ENCODE results near the gene TMEM89. TPM values are rescaled to one million over a fixed set of nuclear protein-coding genes. Genes with fewer than 3 reads are reported as not detected.

Gene TMEM89
- total RNA-seq, 2 donors from 2014 or later, result 1.0 to 1.1 TPM

- no peaks in the 10 kb centered on the region for H3K9me3 Mint-ChIP-seq
- no peak overlapping the region for H3K27ac Mint-ChIP-seq
- ATAC-seq (replicated peaks), result no peak
- no peak overlapping the region for H3K4me3 Mint-ChIP-seq
- H3K36me3 Mint-ChIP-seq (ENCODE audit: low read depth), result no peaks in the 10 kb centered on the region
- no peaks in the 10 kb centered on the region for H3K27me3 Mint-ChIP-seq
- H3K4me1 Mint-ChIP-seq, result no peaks in the 10 kb centered on the region
Measured at GRCh38 chr3:48572517-48572916, 49.1 kb downstream of the TMEM89 start.

DNA sequence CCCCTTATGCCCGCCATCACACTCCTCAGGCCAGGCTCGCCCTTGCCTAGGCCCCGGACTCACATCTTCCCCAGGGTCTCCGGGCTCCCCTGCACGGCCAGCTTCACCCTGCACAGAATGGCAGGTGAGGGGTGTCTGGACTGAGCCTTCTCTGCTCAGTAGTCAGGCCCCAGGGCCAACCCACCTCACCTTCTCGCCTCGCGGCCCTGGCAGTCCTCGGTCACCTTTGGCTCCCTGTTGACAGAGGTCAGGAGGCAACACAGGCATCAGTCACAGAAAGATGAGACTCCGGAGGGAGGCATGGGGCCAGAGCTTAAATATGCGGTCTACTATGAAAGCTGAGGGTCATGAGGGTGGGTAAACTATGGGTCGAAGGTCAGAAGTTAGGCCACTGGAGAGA lies 49.6 kb downstream of the TMEM89 start:
- H3K36me3 Mint-ChIP-seq (ENCODE audit: low read depth), result no peaks in the 10 kb centered on the region
- no peak for ATAC-seq (replicated peaks)
- no peaks in the 10 kb centered on the region for H3K9me3 Mint-ChIP-seq
- no peak overlapping the region for H3K27ac Mint-ChIP-seq
- H3K4me1 Mint-ChIP-seq, result no peaks in the 10 kb centered on the region
- H3K4me3 Mint-ChIP-seq, result no peak overlapping the region
- no peaks in the 10 kb centered on the region for H3K27me3 Mint-ChIP-seq

Other genes with a start within 250 kb of the TMEM89 start
- gene FBXW12, start 249.6 kb downstream of the TMEM89 start, total RNA-seq, result not detected
- gene PLXNB1, start 191.7 kb downstream of the TMEM89 start, total RNA-seq, result 1 to 10 TPM; 3.5 to 3.8 TPM
- gene CCDC51, start 181.7 kb downstream of the TMEM89 start, total RNA-seq, result 10 to 100 TPM; 15.5 to 28.4 TPM
- 100 to 1,000 TPM; 181 to 328 TPM for gene TMA7, start 181.5 kb downstream of the TMEM89 start, total RNA-seq
- gene ATRIP, start 175.0 kb downstream of the TMEM89 start, total RNA-seq, result 10 to 100 TPM; 10.5 to 14.9 TPM
- gene SHISA5, start 117.6 kb downstream of the TMEM89 start, total RNA-seq, result 100 to 1,000 TPM; 112 to 113 TPM
- 100 to 1,000 TPM in 1 of 2 donors, 10 to 100 TPM in 1; 52.5 to 277 TPM for gene PFKFB4, start 65.0 kb downstream of the TMEM89 start, total RNA-seq
- gene UCN2, start 58.0 kb downstream of the TMEM89 start, total RNA-seq, result under 1 TPM in 1 of 2 donors, not detected in 1; 0.34 TPM
- gene COL7A1, start 26.4 kb downstream of the TMEM89 start, total RNA-seq, result 1 to 10 TPM; 6.1 to 6.3 TPM
- 100 to 1,000 TPM; 177 to 269 TPM for gene UQCRC1, start 12.1 kb downstream of the TMEM89 start, total RNA-seq
- gene SLC26A6, start 13.7 kb upstream of the TMEM89 start, total RNA-seq, result 10 to 100 TPM; 34.9 to 37.6 TPM
- gene CELSR3, start 41.1 kb upstream of the TMEM89 start, total RNA-seq, result 10 to 100 TPM; 20.3 to 27.1 TPM
- 100 to 1,000 TPM in 1 of 2 donors, 10 to 100 TPM in 1; 58.0 to 110 TPM for gene NCKIPSD, start 64.1 kb upstream of the TMEM89 start, total RNA-seq
- 10 to 100 TPM; 43.4 to 51.1 TPM for gene IP6K2, start 95.5 kb upstream of the TMEM89 start, total RNA-seq
- 10 to 100 TPM; 23.1 to 44.5 TPM for gene PRKAR2A, start 226.1 kb upstream of the TMEM89 start, total RNA-seq